Measurements from ENCODE around the gene TOMM70.

The TOMM70 gene

DNA sequence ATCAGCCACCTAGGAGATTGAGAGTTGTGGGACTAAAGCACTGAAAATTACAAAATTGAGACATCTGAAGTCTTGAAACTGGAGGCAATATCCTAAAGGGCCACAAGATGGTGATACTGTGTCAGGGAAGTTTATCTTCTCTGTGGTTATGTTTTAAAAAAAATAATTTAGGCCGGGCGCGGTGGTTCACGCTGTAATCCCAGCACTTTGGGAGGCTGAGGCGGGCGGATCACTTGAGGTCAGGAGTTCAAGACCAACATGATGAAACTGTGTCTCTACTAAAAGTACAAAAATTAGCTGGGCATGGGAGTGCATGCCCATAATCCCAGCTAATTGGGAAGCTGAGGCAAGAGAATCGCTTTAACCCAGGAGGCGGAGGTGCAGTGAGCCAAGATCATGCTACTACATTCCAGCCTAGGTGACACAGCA lies 84.2 kb downstream of the TOMM70 start:
- H3K9me3 ChIP-seq (ENCODE audit: insufficient read depth, low read depth, low read length): no peaks in the 10 kb centered on the region
- no peaks in the 10 kb centered on the region for H3K27me3 ChIP-seq (ENCODE audit: insufficient read depth, low read length)
- H3K4me1 ChIP-seq (ENCODE audit: insufficient read depth, low read length): no peaks in the 10 kb centered on the region
- H3K4me3 ChIP-seq (ENCODE audit: low read length): no peak overlapping the region
- H3K27ac ChIP-seq (ENCODE audit: low read length): no peak overlapping the region
- peaks cover 18% of the 10 kb centered on the region; the same call in 1 of the 2 replicates for H3K36me3 ChIP-seq (ENCODE audit: insufficient read depth, low read depth, low read length)
- H3K9ac ChIP-seq (ENCODE audit: low read depth, low read length): no peak overlapping the region
